Measurements from ENCODE around the gene ZNF593.

Gene ZNF593

GRCh38 chr1:26210147-26210870 lies 40.6 kb downstream of the ZNF593 start:
- DNase-seq (ENCODE audit: low read depth), result no peak

DNA sequence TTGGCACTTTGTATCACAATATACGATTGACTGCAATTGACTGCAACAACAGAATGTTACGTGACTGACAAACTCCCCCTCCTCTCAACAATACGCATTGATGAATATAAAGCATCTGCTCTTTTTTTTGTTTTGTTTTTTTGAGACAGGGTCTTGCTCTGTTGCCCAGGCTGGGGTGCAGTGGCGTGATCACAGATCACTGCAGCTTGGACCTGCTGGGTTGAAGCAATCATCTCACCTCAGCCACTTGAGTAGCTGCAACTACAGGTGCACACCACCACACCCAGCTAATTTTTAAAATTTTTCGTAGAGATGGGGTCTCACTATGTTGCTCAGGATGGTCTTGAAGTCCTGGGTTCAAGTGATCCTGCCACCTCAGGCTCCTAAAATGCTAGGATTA lies 43.0 kb downstream of the ZNF593 start:
- no peak for DNase-seq (ENCODE audit: low read depth)

- DNase-seq (ENCODE audit: low read depth), result no peak
These were observed 43.7 kb downstream of the ZNF593 start for GRCh38 chr1:26213335-26213905.

GRCh38 chr1:26215246-26215645 lies 45.5 kb downstream of the ZNF593 start:
- DNase-seq (ENCODE audit: low read depth), result no peak

GRCh38 chr1:26218906-26219494 lies 49.3 kb downstream of the ZNF593 start:
- DNase-seq (ENCODE audit: low read depth), result no peak
